Dedifferentiated amniotic fluid mesenchymal stem cell (primary cell): Measurements from ENCODE around the gene TMEM41B.
"Not testable (repeated sequence)": the region's sequence is repeated elsewhere in the genome, so short reads cannot be mapped to it uniquely, and the experiment has no call there.

Experiments
- DNase-seq: peaks from one replicate; pipeline ENCODE4 v3.0.0-alpha.2; 2016; ENCODE audit errors: extremely low spot score

Gene TMEM41B, protein sequence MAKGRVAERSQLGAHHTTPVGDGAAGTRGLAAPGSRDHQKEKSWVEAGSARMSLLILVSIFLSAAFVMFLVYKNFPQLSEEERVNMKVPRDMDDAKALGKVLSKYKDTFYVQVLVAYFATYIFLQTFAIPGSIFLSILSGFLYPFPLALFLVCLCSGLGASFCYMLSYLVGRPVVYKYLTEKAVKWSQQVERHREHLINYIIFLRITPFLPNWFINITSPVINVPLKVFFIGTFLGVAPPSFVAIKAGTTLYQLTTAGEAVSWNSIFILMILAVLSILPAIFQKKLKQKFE

DNA sequence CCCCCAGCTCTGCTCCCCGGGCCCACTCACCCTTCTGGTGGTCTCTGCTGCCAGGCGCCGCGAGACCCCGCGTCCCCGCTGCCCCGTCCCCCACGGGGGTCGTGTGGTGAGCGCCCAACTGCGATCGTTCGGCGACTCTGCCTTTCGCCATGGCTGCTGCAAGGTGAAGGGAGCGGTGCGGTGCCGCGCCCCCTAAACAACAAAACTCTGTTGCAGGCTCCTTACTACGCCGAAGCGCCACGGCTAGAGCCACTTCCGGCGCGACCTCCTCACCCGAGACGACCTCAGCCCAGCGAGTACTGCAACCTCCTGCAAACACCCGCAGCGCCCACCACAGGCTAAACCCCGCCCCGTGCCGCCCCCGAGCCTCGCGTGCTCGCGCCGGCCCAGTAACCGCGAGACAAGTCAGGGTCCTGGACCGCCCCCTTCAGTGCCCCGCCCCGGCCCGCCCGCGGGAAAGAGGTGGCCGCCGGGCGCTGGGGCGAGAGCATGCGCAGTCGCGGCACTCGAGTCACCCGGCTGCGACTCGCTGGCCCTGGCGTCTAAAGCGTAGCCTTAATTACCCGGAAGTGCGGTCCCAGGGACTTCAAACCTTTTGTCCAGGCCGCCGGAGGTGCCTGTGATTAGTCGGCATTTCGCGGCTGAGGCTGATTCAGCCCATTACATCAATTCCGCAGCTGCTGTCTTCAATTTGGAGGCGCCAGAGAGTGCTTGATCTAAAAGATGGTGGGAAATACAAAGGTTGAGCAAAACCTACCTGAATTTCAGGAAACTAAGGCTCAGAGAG lies at the start of gene TMEM41B:
TMEM41B (minus strand) TSS at position 303 of the 787 bp plus-strand sequence; CDS start at position 151, 152 bp downstream.
- peak; percentile 97 for DNase-seq

DNA sequence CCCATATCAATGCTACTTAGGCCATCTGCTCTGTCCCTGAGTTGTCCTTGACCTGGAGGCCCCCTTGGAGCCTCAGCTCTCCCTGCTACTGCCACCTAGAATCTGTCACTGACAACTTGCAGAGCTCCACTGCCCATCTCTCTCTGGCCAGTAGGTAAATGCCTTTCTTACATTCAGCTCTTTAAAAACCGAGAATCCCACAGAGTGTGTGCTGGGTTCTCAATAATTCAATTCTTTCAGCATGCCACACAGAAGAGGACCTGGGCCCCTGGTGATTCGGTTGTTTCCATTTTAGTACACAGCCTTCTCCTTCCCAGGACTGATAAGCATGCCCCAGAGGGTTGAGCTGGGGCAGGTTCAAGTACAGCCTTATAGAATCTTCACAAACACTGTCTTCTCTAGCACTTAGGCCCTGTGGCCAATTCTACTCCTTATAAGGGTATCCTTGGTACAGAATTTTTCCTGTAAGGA lies 48.0 kb upstream of the TMEM41B start:
- DNase-seq = no peak

DNA sequence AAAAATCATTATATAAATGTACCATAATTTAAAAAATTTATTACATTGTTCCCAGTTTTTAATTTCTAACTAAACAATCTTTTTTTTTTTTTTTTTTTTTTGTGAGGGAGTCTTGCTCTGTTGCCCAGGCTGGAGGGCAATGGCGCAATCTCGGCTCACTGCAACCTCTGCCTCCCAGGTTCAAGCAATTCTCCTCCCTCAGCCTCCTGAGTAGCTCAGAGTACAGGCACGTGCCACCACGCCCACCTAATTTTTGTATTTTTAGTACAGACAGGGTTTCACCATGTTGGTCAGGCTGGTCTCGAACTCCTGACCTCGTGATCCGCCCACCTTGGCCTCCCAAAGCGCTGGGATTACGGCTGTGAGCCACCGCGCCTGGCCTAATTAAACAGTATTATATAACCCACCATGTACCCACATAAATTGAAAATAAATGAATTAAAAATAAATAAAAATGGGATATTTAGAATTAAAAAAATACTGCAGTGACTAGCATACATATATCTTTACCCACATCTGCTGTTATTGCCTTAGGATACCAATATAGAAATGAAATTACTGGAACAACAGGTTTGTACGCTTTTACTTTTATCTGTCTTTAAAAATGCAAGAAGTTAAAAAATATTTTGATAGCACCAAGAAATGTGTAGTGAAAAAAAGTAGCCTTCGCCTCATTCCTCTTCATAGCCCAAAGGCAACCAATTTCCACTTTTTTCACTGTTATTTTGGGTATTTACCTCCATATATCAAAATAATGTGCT lies 46.6 kb upstream of the TMEM41B start:
- DNase-seq = not testable (repeated sequence)

DNA sequence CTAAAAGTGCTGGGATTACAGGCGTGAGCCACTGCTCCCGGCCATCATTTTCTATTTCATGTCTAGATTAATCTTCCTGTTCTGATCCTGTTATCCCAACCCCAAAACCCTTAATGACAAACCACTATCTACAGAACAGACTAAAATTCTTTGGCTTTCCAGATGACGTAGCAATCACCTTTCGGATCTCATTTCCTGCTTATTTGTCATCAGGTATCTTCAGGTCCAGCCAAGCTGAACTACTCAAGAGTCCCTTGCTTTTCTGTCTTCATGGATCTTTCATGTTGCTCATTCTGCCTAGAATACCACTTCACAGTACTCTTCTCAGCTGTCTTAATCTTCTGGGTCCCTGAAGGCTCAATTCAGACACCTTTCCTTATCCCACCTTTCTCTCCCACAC lies 42.6 kb upstream of the TMEM41B start:
- DNase-seq = no peak

DNA sequence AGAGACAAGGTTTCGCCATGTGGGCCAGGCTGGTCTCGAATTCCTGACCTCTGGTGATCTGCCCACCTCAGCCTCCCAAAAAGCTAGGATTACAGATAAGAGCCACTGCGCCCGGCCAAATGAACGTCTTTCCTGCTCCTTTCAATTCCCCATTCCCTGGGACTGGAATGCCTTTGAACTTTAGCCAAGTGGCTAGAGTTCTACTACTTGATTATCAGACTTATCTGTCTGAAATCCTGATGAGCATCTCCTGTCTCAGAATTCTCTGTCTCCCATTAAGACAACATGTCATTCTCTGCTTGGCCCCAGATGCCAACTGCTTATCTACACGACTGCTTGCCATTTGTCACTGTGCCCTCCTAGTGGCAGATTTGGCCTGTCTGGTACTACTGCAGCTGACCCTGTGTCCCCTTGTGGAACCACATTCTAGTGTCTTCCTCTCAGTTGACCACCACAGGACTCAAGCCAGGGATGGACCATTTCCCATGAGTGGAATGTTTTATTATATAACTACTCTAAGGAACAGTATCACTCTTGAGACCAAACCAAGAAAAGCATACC lies 37.0 kb upstream of the TMEM41B start:
- no peak for DNase-seq

DNA sequence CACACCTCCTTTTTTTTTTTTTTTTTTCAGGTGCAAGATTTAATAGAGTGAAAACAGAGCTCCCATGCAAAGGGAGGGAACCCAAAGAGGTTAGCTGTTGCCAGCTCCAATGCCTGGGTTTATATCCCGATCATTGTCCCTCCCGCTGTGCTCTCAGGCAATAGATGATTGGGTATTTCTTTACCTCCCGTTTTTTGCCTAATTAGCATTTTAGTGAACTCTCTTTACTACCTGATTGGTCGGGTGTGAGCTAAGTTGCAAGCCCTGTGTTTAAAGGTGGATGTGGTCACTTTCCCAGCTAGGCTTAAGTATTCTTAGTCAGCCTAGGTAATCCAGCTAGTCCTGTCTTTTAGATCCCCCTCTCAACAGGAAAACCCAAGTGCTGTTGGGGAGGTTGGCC lies 33.4 kb upstream of the TMEM41B start:
- not testable (repeated sequence) for DNase-seq

DNA sequence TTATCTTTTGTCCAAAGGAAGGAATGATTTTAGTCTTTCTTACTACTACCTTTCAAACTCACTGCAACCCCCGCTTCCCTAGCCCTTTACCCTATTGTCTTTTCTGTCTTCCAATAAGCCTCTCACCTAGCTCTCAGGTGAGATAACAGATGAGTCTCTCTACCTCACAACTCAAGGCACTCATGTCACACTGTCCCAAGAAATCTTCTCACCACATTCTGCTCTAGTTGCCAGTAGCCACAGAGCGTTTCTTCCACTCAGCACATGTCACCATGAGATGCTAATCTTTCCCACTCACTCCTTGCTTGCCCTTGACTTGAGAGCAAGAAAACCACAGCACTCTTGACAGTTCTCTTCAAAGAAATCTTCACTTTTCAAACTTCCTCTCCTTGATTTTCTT lies 32.7 kb upstream of the TMEM41B start:
- DNase-seq = no peak

DNA sequence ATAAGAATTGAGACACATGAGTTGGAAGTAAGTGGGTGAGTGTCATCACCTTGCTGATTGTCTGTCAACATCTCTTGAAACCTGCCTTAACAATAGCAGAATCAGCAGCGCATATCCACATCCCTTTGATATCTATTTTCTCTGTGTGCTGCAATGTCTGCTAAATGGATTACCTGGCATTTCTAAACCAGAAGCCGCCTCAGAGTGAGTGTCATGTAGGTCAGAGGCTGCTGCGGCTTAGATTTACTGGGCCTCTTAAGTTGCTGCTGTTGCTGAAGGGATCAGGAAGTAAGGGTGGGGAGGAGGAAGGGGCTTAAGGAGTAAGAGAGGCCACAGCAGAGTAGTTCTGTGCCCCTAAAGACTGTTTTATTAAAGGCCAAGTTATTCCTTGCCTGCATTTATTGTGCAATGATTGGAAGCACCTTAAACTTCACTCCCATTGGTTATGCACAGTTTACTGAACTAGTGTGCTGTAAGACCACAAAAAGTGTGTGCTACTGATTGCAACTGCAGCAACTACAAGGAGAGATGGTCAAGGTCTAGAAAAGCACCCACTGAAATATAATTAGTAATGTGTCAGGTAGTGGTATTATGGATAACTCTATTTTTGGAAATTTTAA lies 29.8 kb upstream of the TMEM41B start:
- DNase-seq = no peak

DNA sequence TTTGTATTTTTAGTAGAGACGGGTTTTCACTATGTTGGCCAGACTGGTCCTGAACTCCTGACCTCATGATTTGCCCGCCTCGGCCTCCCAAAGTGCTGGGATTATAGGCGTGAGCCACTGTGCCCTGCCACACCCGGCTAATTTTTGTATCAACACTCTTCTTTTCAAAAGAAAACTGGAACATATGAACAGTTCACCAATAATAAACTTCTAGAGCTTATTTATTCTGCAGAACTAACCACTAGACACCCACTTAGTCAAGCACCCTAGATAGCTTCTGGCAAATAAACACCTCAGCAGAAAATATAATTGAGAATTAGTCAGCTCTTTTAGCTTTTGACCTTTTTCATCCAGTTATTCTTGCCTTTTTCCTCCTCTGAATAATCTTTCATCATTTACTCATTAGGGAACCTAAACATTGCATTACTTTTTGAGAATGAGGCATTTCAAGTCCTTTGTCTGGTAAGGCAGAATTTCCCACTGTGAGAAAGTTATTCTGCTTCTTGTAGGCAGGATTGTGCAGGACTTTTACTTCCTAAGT lies 27.3 kb upstream of the TMEM41B start:
- no peak for DNase-seq

DNA sequence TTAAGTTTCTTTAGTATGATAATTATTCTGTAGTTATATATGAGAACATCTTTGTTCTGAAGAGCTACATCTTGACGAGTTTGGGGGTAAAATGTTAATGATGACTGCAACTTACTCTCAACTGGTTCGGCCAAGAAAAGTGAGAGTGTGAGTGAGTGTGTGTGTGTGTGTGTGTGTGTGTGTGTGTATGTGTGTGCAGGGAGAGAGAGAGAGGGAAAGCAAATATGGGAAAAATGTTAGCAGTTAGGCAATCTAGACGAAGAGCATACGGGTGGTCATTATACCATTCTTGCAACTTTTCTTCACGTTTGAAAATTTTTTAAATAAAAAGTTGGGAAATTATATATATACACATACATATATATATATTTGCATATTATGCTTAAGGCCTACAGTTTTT lies 18.3 kb upstream of the TMEM41B start:
- no peak for DNase-seq

DNA sequence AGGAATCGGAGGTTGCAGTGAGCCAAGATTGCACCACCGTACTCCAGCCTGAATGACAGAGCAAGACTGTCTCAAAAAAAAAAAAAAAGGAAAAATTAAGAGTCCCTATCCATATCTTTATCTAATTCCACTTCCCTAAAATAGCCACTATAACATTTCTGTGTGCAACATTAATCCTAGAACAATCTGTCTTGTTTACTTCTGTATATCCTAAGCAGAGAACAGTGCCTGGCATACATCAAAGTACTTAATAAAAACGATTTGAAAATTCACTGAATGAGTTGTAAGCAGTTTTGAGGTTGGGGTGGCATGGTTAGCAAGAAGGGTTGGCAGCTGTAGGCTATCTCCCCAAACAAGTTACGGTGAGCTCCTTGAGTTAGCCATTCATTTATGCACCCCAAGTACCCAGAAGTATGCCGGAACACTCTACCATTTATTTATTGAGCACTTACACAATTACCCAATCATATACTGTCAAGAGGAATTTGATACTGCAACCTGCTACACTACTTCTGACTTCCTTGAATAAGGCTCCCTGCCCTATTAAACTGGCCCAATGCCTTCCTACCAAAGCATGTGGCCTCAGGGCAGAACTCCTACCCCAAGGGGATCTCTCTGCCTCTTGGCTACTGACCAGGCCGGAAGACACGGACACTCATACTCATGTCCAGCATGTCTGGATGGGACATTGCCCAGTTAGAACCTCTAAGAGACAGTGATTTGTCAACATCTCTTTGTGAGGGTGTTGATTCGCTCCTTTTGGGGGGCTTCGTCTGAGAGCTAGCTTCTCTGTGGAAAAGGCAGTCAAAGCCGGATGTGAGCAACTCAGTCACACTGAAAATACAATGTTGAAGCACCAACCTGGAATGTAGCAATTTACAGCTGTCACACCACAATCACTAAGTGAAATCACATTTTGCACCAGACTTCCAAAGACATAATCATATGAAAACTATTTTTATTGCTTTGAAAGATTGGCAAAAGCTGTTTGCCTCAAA lies 16.3 kb upstream of the TMEM41B start:
- DNase-seq = peak; percentile 24

DNA sequence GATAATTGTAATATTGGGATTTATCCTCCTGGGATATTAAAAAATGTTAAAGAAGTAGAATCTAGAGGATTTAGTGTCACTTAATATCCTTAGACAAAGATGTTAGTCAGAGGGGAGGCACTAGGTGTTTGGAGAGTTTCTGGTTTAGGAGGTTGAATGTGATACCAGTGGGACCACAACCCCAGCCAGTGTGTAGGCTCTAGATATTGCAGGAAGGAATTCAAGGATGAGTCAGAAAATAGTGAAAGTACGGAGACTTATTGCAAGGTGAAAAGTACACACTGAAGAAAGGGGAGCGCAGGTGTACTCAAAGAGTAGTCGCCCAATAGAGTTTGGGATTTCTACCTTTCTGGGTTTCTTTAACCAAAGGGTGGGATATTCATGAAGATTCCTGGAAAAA lies 5.7 kb upstream of the TMEM41B start:
- no peak for DNase-seq

DNA sequence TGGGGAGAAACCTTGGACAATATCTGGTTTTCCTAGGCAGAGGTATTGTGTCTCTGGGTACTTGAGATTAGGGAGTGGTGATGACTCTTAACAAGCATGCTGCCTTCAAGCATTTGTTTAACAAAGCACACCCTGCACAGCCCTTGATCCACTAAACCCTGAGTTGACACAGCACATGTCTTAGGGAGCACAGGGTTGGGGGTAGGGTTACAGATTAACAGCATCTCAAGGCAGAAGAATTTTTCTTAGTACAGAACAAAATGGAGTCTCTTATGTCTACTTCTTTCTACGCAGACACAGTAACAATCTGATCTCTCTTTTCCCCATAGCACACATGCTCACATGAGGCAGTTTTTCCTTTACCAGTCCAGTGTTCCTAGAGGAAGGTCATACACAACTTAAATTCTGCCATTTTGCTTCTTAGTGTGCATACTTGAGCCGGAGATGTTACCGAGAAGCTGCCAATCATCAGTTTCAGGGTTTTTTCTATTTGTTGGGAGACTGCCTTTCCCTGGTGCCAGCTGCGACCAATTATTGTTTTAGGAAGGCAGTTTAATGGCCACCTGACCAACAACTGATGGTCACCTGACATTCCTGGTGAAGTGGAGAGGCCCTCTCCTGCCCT lies 5.1 kb upstream of the TMEM41B start:
- not testable (repeated sequence) for DNase-seq

DNA sequence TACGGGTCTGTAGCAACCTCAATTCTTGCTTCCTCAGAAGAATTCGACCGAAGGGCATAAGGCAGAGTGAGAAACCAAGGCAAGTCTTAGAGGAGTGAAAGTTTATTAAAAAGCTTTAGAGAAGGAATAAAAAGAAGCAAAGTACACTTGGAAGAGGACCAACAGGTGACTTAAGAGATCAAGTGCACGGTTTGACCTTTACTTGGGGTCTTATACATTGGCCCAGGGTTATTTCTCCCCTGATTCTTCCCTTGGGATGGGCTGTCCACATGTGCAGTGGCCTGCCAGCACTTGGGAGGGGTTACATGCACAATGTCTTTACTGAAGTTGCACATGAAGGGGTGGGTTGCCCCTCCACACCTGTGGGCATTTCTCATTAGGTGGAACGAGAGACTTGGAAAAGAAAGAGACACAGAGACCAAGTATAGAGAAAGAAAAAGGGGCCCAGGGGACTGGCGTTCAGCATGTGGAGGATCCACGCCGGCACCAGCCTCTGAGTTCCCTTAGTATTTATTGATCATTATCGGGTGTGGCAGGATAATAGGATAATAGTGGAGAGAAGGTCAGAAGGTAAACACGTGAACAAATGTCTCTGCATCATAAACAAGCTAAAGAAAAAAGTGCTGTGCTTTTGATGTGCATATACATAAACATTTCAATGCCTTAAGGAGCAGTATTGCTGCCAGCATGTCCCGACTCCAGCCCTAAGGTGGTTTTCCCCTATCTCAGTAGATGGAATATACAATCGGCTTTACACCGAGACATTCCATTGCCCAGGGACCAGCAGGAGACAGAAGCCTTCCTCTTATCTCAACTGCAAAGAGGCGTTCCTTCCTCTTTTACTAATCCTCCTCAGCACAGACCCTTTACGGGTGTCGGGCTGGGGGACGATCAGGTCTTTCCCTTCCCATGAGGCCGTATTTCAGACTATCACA lies 4.3 kb upstream of the TMEM41B start:
- not testable (repeated sequence) for DNase-seq

DNA sequence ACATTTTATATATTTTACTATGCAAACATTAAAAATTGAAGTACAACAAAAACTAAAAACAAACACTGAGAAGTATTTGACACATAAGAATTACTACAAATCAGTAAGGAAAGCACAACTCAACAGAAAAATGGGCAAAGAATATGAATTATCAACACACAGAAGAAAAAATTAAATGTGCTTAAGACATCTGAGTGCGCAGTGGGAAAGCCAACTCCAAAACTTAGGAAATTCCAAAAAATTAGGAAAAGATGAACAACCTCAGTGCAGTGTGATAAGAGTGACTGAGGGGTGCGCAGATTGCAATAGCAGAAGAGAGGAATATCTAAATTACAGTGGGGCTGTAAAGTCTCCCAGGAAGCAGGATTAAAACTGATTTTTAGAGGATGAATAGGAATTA lies 1.9 kb upstream of the TMEM41B start:
- no peak for DNase-seq

DNA sequence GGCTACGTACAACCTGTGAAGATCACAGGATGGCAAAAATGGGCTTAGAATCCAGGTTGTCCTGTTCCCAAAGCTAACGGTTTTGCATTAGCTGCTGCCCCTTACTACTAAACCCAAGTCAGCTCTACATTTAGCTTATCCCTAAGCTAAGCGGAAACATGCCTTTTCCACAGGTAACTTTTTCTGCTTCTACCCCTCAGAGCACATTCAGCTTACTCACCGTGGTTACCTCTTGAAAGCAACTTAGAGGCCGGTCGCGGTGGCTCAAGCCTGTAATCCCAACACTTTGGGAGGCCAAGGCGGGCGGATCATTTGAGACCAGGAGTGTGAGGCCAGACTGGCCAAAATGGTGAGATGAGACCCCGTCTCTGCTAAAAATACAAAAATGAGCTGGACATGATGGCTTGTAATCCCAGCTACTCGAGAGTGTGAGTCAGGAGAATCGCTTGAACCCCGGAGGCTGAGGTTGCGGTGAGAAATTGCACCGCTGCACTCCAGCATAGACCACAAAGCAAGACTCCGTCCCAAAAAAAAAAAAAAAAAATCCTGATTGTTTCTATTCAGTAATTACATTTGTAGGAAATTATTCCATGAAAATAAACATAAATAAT lies 790 bp upstream of the TMEM41B start:
- no peak for DNase-seq

DNA sequence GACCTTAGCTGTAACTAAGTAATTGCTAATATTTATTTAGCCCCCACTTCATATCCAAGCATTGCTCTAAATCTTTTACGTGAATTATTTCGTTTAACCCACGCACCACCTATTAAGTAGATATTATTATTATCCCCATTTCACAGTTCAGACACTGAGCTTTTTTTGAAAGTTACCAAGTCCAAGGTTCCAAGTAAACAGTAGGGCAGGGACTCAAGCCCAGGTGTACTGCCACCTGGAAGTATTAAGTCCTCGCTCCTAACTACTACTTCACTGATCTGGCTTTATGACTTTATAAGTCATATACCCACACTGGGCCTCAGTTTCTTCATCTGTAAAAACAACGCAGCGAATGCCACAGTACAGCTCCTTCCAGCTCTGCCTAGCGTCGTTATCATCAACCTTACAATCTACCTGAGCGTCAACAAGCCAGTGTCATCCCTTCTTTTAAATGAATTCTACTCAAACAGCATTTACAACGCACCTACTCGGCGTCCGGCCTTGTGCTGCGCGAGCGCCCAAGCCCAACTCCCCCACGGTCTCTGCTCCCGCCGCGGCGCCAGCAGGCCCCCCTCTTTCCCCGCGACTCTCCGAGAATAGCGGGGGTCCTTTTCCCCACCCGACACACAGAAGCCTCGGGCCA lies 624 bp downstream of the TMEM41B start:
- no peak for DNase-seq
